HG03097 (cell line): Measurements from ENCODE around the gene MOGAT2.

Experiments
- ATAC-seq: cut with Tn5 transposase; IDR thresholded peaks from one replicate; pipeline ENCODE4 v1.9.1; 2021; ENCODE audit not compliant: unreplicated experiment, low FRiP score

The MOGAT2 gene

DNA sequence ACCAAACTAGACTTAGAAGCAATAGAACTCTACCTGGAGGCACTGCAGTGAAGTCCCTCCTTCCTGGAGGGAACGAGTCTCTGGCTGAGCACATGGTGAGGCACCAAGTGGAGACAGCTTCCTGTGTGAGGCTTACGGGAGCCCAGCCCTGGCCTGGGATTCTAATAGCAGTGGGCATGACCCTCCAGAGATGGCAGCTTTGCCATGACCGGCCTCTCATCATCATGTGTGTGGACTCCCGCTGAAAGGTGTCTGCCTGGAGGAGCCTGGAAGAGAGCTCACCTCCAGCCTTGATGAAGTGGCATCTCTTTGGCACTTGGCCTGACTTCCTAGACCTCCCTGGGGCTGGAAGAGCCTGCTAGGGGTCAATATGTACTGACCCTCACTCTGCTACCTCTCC, 58.9 kb downstream of the MOGAT2 start:
- ATAC-seq, result no peak

DNA sequence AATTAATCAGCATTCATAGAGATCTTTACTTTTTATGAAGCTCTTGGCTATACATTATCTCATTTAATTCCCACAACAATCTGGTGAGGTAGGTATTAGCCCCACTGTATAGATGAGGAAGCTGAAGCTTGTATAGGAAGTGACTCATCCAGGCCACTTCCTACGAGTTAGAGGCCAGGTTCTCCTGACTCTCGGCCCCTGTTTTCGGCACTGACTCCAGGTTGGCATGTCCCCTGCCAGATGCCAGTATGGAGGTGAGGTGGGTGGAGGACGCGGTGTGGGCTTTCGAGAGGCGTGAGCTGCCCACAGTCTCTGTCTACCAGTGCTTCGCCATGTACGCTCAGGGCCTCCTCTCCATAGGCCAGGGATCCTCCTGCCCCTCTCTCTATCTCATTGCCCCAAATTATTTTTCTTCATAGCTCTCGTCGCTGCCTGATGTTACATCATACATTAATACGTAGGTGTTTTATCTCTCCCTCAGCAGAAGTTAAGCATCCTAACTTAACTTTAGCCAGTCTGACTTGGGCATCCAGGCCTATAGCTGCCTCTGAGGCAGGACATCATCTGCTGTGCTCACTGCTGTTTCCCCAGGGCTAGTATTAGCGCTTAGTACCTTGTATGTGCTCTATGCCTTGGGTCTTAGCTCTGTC, 59.9 kb downstream of the MOGAT2 start:
- no peak for ATAC-seq

DNA sequence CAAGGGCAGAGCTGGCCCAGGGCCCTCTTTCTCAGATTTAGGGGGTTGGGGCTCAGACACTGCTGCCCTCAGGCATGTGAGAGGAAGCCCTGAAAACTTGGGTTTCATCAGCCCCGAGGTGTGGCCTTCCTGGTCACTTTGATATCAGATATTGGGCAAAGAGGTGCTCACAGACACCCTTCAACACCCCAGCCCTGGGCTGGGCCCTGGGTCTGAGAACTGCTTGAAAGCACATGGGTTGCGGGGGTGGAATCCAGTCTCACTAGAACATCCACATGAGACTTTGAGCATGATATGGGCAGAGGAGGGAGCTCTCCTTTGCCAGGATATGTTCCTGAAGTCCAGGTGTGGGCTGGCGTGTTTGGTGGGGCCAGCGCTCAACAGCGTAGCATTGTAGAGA, 61.3 kb downstream of the MOGAT2 start:
- ATAC-seq, result no peak

DNA sequence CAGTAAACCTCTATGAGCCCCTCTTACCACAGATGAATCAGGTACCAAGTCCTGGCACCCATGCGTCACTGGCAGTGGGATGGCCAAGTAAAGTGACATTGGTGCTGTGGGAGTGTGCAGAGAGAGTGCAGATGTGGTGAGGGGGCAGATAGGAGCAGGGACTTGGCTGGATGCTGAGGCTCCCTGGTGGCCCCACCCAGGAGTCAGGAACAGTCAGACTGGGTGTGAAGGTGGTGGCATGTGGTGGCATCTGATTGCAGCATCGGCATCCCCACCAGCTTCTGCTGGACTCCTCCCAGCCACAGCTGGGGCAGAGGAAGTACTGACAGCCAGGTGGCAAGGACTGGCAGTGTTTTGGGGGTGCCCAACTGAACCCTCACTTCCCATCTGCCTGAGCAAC, 62.3 kb downstream of the MOGAT2 start:
- ATAC-seq, result no peak

DNA sequence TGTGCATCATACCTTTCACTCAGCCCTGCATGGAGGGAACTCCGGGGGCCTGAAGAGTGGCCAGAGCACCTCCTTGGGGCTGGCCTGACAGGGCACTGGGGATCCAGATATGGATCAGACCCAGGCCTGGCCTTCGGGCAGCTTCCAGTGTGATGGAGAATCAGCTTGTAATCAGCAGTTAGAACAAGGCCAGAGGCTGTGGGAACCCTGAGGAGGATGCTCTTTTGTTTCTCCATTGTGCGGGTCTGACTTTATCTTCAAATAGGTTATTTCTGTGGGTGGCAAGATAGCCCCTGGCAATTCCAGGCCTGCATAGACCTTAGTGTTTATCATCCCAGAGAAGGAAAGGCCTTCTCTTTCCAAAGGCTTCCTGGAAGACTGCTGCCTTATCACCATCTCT, 63.2 kb downstream of the MOGAT2 start:
- ATAC-seq, result no peak

DNA sequence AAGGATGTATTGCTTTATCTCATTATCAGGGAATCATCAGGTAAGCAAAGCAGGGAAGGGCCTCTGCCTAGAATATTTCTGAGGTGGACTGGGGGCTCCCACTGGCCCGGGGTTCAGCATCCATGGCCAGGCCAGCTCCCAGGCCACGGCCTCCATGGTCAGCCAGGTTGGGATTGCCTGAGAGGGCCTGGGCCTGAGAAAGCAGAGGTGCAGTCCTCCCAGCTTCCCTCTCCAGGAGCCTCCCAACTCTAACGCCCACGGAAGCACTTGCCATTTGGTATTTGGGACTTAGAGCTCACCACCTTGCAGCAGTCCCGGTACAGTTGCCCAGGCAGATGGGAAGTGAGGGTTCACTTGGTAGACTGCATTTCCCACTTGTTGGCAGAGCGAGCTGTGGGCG, 63.7 kb downstream of the MOGAT2 start:
- ATAC-seq, result no peak

DNA sequence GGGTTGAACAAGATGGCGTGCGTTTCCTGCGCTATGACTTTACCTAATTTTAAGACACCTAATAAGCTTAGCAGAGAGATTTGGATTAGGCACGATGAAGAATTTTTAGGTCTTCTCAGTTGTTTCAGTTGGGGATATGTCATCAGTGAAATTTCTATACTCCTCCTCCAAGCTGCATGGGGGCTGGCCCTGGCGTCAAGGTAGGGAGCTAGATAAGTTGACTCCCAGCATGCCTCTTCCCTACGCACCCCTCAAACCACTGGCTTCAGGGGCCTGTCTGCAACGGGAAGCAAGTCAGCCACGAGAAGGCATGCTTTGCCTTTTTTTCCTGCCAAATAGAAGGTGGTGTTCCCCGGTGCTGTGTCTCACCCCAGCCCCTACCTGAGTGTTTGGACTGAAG, 64.2 kb downstream of the MOGAT2 start:
- no peak for ATAC-seq
